SKM-1 treated with dmso at 0.1 percent for 144 hours (cell line): ENCODE data around the gene SEMA3E.

Source experiments
- DNase-seq: peaks from one replicate; lab custom pipeline; 2025; ENCODE audit not compliant: unreplicated experiment; lab: John Stamatoyannopoulos, UW

SEMA3E gene

GRCh38 chr7:83366629-83367028 is 282.3 kb downstream of the SEMA3E start:
- peak; percentile 4 for DNase-seq

GRCh38 chr7:83365746-83366145 is 283.2 kb downstream of the SEMA3E start:
- no peak for DNase-seq

GRCh38 chr7:83362871-83363550 is 285.9 kb downstream of the SEMA3E start:
- no peak for DNase-seq

GRCh38 chr7:83359108-83359507 is 289.8 kb downstream of the SEMA3E start:
- no peak for DNase-seq

- DNase-seq, result no peak
Measured at GRCh38 chr7:83355143-83355542, 293.8 kb downstream of the SEMA3E start.

GRCh38 chr7:83347945-83348444 is 300.9 kb downstream of the SEMA3E start:
- no peak for DNase-seq

- DNase-seq, result no peak
Measured at GRCh38 chr7:83339907-83340306, 309.0 kb downstream of the SEMA3E start.

- DNase-seq, result no peak
Measured at GRCh38 chr7:83338277-83338950, 310.5 kb downstream of the SEMA3E start.

GRCh38 chr7:83337050-83337449 is 311.9 kb downstream of the SEMA3E start:
- no peak for DNase-seq

GRCh38 chr7:83326223-83326622 is 322.7 kb downstream of the SEMA3E start:
- DNase-seq, result no peak

GRCh38 chr7:83325083-83325482 is 323.9 kb downstream of the SEMA3E start:
- no peak for DNase-seq

GRCh38 chr7:83324596-83324995 is 324.3 kb downstream of the SEMA3E start:
- DNase-seq, result no peak

- DNase-seq, result no peak
Measured at GRCh38 chr7:83321011-83321410, 327.9 kb downstream of the SEMA3E start.

- no peak for DNase-seq
Measured at GRCh38 chr7:83313931-83314330, 335.0 kb downstream of the SEMA3E start.
